Measurements from ENCODE around the gene ADAT1.

ADAT1 gene

GRCh38 chr16:75635036-75635435, 12.0 kb upstream of the ADAT1 start:
- no peaks in the 10 kb centered on the region for H3K9me3 ChIP-seq (ENCODE audit: control insufficient read depth, insufficient read depth, low read depth, low read length)
- no peak overlapping the region for H3K4me3 ChIP-seq (ENCODE audit: low read depth, low read length)
- CTCF ChIA-PET = interaction anchor here (1.2 kb wide), 1 partner anchor 129 kb away, joined by 3 read pairs; no protein-coding TSS in a partner anchor
- no peak for TF ChIP-seq ZNF510 (tag by site-specific recombination; IDR thresholded peaks at IDR 0.05; ENCODE audit: insufficient replicate concordance)
- no peak for TF ChIP-seq ZNF629 (tag by site-specific recombination; IDR thresholded peaks at IDR 0.05)
- TF ChIP-seq ZSCAN30 (tag by site-specific recombination; IDR thresholded peaks at IDR 0.05) = no peak
- H3K36me3 ChIP-seq (ENCODE audit: control insufficient read depth in 2 of 2, insufficient read depth in 1 of 2, low read length in 2 of 2) = peaks cover 46 to 91% of the 10 kb centered on the region in 2 experiments
- POLR2A ChIA-PET = no interaction called here
- H3K27ac ChIP-seq (ENCODE audit: extremely low read depth, low read depth, low read length) = no peak overlapping the region
- no peaks in the 10 kb centered on the region for H3K4me1 ChIP-seq (ENCODE audit: control insufficient read depth, insufficient read depth, low read length)

GRCh38 chr16:75632857-75633256, 9.8 kb upstream of the ADAT1 start:
- ChIA-PET CTCF (interaction anchor here (0.6 to 0.9 kb wide), 2 partner anchors 167 to 417 kb away, joined by 3 to 4 read pairs; no protein-coding TSS in a partner anchor), POLR2A (interaction anchor here (0.7 to 1.8 kb wide), 3 partner anchors 10 to 15 kb away, joined by 3 to 8 read pairs (median 4); partner anchors contain the start of genes ADAT1, KARS1 and TERF2IP)
- H3K36me3 ChIP-seq (ENCODE audit: control insufficient read depth in 2 of 2, insufficient read depth in 1 of 2, low read length in 2 of 2) = peaks cover 36 to 98% of the 10 kb centered on the region in 2 experiments

GRCh38 chr16:75630052-75630451, 7.0 kb upstream of the ADAT1 start:
- H3K4me1 ChIP-seq (ENCODE audit: control insufficient read depth, insufficient read depth, low read length) = no peaks in the 10 kb centered on the region; the same call in 1 of the 2 replicates
- no peak overlapping the region for H3K4me3 ChIP-seq (ENCODE audit: low read depth, low read length)
- CTCF ChIA-PET = interaction anchor here (0.5 kb wide), 1 partner anchor 1405 kb away, joined by 4 read pairs; no protein-coding TSS in a partner anchor
- H3K36me3 ChIP-seq (ENCODE audit: control insufficient read depth in 2 of 2, insufficient read depth in 1 of 2, low read length in 2 of 2) = peaks cover 12 to 92% of the 10 kb centered on the region in 2 experiments
- H3K9me3 ChIP-seq (ENCODE audit: control insufficient read depth, insufficient read depth, low read depth, low read length) = no peaks in the 10 kb centered on the region
- TF ChIP-seq, protein P1, sequence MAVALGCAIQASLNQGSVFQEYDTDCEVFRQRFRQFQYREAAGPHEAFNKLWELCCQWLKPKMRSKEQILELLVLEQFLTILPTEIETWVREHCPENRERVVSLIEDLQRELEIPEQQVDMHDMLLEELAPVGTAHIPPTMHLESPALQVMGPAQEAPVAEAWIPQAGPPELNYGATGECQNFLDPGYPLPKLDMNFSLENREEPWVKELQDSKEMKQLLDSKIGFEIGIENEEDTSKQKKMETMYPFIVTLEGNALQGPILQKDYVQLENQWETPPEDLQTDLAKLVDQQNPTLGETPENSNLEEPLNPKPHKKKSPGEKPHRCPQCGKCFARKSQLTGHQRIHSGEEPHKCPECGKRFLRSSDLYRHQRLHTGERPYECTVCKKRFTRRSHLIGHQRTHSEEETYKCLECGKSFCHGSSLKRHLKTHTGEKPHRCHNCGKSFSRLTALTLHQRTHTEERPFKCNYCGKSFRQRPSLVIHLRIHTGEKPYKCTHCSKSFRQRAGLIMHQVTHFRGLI (tag by site-specific recombination; IDR thresholded peaks at IDR 0.05) = peak; percentile 44; the same call in 1 of the 2 replicates
- no peak for TF ChIP-seq BCL11B (tag by site-specific recombination; IDR thresholded peaks at IDR 0.05; ENCODE audit: low read depth)
- H3K27ac ChIP-seq (ENCODE audit: extremely low read depth, low read depth, low read length) = no peak overlapping the region
- POLR2A ChIA-PET = interaction anchor here (1.1 to 1.4 kb wide), 3 partner anchors 12 to 119 kb away, joined by 7 to 9 read pairs (median 7); partner anchors contain the start of genes KARS1 and TERF2IP

More at GRCh38 chr16:75632857-75633256, 9.8 kb upstream of the ADAT1 start:
- TF ChIP-seq KLF17 (tag by site-specific recombination; IDR thresholded peaks at IDR 0.05) (no peak), SALL2 (tag by site-specific recombination; IDR thresholded peaks at IDR 0.05; ENCODE audit: borderline replicate concordance) (no peak), OSR2 (tag by site-specific recombination; IDR thresholded peaks at IDR 0.05) (no peak), KLF7 (tag by site-specific recombination; IDR thresholded peaks at IDR 0.05; ENCODE audit: borderline replicate concordance) (no peak), ZNF2 (tag by site-specific recombination; IDR thresholded peaks at IDR 0.05) (no peak), ZNF558 (tag by site-specific recombination; IDR thresholded peaks at IDR 0.05) (no peak), GLI4 (tag by site-specific recombination; IDR thresholded peaks at IDR 0.05) (no peak), ZNF658 (tag by site-specific recombination; IDR thresholded peaks at IDR 0.05) (no peak), GLIS2 (tag by site-specific recombination; IDR thresholded peaks at IDR 0.05) (no peak), ZNF26 (tag by site-specific recombination; IDR thresholded peaks at IDR 0.05) (no peak)
- TF ChIP-seq, protein P2, sequence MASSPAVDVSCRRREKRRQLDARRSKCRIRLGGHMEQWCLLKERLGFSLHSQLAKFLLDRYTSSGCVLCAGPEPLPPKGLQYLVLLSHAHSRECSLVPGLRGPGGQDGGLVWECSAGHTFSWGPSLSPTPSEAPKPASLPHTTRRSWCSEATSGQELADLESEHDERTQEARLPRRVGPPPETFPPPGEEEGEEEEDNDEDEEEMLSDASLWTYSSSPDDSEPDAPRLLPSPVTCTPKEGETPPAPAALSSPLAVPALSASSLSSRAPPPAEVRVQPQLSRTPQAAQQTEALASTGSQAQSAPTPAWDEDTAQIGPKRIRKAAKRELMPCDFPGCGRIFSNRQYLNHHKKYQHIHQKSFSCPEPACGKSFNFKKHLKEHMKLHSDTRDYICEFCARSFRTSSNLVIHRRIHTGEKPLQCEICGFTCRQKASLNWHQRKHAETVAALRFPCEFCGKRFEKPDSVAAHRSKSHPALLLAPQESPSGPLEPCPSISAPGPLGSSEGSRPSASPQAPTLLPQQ (tag by site-specific recombination; IDR thresholded peaks at IDR 0.05) = no peak
- no peak overlapping the region for H3K4me3 ChIP-seq (ENCODE audit: low read depth, low read length)
- H3K27ac ChIP-seq (ENCODE audit: extremely low read depth, low read depth, low read length) = no peak overlapping the region
- H3K4me1 ChIP-seq (ENCODE audit: control insufficient read depth, insufficient read depth, low read length) = no peaks in the 10 kb centered on the region
- no peaks in the 10 kb centered on the region for H3K9me3 ChIP-seq (ENCODE audit: control insufficient read depth, insufficient read depth, low read depth, low read length)
